Measurements from ENCODE around the gene IKBKE. TPM values are rescaled to one million over a fixed set of nuclear protein-coding genes. Genes with fewer than 3 reads are reported as not detected.
A peak's percentile ranks its signal among the peaks of the same experiment; 100 is the strongest.

The IKBKE gene
- total RNA-seq, 1 donor from 2014 or later = 7.7 TPM

GRCh38 chr1:206504363-206504713, 34.1 kb downstream of the IKBKE start:
- Mint-ChIP-seq H3K9me3 (ENCODE audit: low read depth) (no peaks in the 10 kb centered on the region), H3K27ac (ENCODE audit: unreplicated experiment) (no peak overlapping the region), H3K27me3 (ENCODE audit: low read depth) (peaks cover 20% of the 10 kb centered on the region), H3K4me3 (ENCODE audit: unreplicated experiment) (no peak overlapping the region), H3K4me1 (ENCODE audit: low read depth) (peaks cover 49% of the 10 kb centered on the region), H3K36me3 (ENCODE audit: low read depth) (no peaks in the 10 kb centered on the region)
- TF ChIP-seq, protein P1, sequence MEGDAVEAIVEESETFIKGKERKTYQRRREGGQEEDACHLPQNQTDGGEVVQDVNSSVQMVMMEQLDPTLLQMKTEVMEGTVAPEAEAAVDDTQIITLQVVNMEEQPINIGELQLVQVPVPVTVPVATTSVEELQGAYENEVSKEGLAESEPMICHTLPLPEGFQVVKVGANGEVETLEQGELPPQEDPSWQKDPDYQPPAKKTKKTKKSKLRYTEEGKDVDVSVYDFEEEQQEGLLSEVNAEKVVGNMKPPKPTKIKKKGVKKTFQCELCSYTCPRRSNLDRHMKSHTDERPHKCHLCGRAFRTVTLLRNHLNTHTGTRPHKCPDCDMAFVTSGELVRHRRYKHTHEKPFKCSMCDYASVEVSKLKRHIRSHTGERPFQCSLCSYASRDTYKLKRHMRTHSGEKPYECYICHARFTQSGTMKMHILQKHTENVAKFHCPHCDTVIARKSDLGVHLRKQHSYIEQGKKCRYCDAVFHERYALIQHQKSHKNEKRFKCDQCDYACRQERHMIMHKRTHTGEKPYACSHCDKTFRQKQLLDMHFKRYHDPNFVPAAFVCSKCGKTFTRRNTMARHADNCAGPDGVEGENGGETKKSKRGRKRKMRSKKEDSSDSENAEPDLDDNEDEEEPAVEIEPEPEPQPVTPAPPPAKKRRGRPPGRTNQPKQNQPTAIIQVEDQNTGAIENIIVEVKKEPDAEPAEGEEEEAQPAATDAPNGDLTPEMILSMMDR (IDR thresholded peaks at IDR 0.05) = no peak
- DNase-seq (ENCODE audit: low spot score) = no peak

GRCh38 chr1:206505702-206506355, 35.6 kb downstream of the IKBKE start:
- TF ChIP-seq, protein P1 (IDR thresholded peaks at IDR 0.05) = peak; percentile 78
- H3K4me1 Mint-ChIP-seq (ENCODE audit: low read depth) = peaks cover 48% of the 10 kb centered on the region
- no peaks in the 10 kb centered on the region for H3K9me3 Mint-ChIP-seq (ENCODE audit: low read depth)
- no peaks in the 10 kb centered on the region for H3K36me3 Mint-ChIP-seq (ENCODE audit: low read depth)
- peak; percentile 25 for DNase-seq (ENCODE audit: low spot score)
- H3K27me3 Mint-ChIP-seq (ENCODE audit: low read depth) = peaks cover 28% of the 10 kb centered on the region
- peak overlapping the region; percentile 42 for H3K4me3 Mint-ChIP-seq (ENCODE audit: unreplicated experiment)
- no peak overlapping the region for H3K27ac Mint-ChIP-seq (ENCODE audit: unreplicated experiment)

DNA sequence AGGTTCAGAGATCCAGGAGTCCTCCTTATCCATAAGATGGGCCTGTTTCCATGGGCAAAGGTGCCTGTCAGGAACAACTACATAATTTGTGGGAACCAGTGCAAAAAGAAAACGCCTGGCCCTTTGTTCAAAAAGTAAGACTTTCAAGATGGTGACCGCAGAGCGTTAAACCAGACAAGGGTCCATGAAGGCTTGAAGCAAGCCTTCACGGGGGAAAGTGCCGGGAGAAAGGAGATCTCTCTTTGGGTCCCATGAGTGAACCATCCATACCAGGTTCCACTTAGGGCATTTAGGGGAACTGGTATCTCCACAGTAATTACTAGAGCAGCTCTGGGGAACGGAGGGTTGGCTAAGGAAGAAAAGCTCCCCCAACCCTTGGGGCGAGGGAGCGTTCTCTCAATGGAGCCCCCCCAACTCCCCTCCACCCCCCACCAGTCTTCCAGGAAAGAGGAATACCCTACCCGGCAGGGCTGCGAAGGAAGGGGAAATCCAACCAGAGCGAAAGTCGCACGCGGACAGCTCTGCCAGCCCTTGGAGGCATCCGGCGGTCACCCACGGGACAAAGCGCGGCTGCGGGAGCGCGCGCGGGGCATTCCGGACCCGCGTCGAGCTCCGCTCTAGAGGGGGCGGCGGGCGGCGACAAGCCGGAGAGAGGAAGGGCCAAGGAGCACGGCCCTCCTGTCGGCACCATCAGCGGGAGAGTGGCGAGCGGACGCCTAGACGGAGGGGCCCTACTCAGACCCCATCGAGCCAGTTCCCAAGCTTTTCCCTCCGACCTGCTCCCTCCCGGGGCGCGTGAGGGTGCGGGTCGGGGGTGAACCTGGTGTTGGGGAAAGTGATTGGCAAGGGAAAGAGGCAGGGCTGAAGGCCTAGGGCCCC, 36.4 kb downstream of the IKBKE start:
- H3K27ac Mint-ChIP-seq (ENCODE audit: unreplicated experiment) = no peak overlapping the region
- TF ChIP-seq, protein P1 (IDR thresholded peaks at IDR 0.05) = no peak
- peaks cover 41% of the 10 kb centered on the region for H3K4me1 Mint-ChIP-seq (ENCODE audit: low read depth)
- DNase-seq (ENCODE audit: low spot score) = peak; percentile 58
- peaks cover 31% of the 10 kb centered on the region for H3K27me3 Mint-ChIP-seq (ENCODE audit: low read depth)
- H3K36me3 Mint-ChIP-seq (ENCODE audit: low read depth) = no peaks in the 10 kb centered on the region
- no peaks in the 10 kb centered on the region for H3K9me3 Mint-ChIP-seq (ENCODE audit: low read depth)
- H3K4me3 Mint-ChIP-seq (ENCODE audit: unreplicated experiment) = peak overlapping the region; percentile 61

DNA sequence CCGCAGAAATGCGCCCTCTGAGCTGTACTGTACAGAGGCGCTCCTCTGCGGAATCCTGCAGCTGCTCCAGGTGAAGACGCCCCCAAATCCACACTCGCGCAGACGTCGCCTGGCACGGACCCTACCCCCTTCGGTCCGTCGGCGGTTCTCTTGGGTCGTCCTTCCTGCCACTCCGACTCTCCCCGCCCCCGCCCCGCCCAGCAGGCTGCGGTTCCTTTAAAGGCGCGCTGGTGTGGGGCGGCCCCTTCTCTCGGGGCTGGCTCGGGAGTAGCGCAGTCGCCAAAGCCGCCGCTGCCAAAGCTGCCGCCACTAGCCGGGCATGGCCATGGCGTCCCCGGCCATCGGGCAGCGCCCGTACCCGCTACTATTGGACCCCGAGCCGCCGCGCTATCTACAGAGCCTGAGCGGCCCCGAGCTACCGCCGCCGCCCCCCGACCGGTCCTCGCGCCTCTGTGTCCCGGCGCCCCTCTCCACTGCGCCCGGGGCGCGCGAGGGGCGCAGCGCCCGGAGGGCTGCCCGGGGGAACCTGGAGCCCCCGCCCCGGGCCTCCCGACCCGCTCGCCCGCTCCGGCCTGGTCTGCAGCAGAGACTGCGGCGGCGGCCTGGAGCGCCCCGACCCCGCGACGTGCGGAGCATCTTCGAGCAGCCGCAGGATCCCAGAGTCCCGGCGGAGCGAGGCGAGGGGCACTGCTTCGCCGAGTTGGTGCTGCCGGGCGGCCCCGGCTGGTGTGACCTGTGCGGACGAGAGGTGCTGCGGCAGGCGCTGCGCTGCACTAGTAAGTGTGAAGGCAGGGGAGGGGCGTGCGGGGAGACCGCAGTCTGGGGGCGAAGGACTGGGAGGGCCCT, 37.2 kb downstream of the IKBKE start, which contains the start of gene RASSF5:
TSS of gene RASSF5 (plus strand) at position 248 of the 846 bp plus-strand sequence. CDS start at position 320, 72 bp downstream.
- TF ChIP-seq, protein P1 (IDR thresholded peaks at IDR 0.05) = no peak
- H3K36me3 Mint-ChIP-seq (ENCODE audit: low read depth) = no peaks in the 10 kb centered on the region
- peaks cover 31% of the 10 kb centered on the region for H3K27me3 Mint-ChIP-seq (ENCODE audit: low read depth)
- no peak within 1 kb of the TSS for H3K27ac Mint-ChIP-seq (ENCODE audit: unreplicated experiment)
- DNase-seq (ENCODE audit: low spot score) = peak; percentile 86
- peaks cover 35% of the 10 kb centered on the region for H3K4me1 Mint-ChIP-seq (ENCODE audit: low read depth)
- H3K9me3 Mint-ChIP-seq (ENCODE audit: low read depth) = no peaks in the 10 kb centered on the region
- peak within 1 kb of the TSS; percentile 61 for H3K4me3 Mint-ChIP-seq (ENCODE audit: unreplicated experiment)
